GM18517 (cell line): ENCODE measurements around the gene AP3S2.
"Not testable (repeated sequence)": the region's sequence is repeated elsewhere in the genome, so short reads cannot be mapped to it uniquely, and the experiment has no call there.

ENCODE experiments used
- ATAC-seq: cut with Tn5 transposase; IDR thresholded peaks from one replicate; pipeline ENCODE4 v1.9.1; 2021; ENCODE audit warnings: mild to moderate bottlenecking, moderate library complexity; ENCODE audit not compliant: unreplicated experiment

Gene AP3S2

GRCh38 chr15:89836267-89837133 lies 57.3 kb downstream of the AP3S2 start:
- no peak for ATAC-seq

DNA sequence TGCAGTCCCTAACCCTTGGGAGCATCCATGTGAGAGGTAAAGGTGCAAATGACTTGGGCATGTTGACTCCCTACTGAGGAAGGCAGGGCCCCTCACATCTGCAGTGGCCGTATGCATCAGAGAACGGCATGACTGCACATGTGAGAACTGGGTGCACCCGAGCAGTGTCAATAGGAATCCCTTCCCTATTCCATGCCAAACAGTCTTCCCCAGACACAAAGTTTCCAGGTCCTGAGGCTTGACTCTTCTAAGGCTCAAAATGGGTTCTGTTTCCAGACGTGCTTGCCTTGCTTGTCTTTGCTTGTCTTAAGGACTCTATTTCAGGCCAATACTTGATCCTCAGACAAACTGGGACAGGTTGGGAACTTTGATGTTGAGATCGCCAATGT lies 58.6 kb downstream of the AP3S2 start:
- ATAC-seq, result no peak

- not testable (repeated sequence) for ATAC-seq
Measured at GRCh38 chr15:89834465-89835175, 59.2 kb downstream of the AP3S2 start.

DNA sequence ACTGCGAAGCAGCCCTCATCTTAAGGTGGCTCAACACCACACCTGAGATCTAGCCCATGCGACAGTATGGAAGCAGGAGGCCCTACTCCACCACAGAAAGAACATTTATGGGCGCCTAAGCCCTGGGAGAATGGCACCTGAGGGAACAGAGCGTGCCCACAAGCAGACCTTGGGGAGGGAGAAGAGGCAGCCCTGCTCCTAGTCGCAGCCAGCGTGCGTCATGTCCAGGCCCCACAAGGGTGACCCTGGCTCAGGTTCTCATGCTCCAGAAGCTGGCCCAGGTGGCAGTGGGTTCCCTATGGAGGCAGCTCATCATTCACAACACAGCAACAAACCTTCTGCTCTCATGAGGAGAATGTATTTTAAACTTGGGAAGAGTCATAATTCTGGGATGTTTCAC lies 59.8 kb downstream of the AP3S2 start:
- ATAC-seq, result no peak

DNA sequence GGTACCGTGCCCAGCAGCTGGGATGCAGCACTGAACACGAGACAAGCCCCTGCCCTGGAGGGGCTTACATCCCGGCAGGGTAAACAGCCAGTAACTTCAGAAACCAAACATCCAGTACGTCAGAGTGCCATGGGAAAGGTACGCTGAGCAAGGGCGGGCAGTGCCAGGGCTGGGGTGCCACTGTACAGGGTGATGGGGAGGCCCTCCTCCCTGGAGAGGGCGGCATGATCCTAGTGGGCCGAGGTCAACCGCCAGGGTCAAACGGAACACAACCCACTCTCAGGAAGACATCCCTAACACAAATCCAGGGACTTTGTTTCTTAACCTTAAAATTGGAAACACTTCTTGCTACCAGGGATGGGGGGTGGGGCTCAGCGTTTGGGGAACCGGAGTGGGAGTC lies 63.2 kb downstream of the AP3S2 start:
- ATAC-seq, result no peak

DNA sequence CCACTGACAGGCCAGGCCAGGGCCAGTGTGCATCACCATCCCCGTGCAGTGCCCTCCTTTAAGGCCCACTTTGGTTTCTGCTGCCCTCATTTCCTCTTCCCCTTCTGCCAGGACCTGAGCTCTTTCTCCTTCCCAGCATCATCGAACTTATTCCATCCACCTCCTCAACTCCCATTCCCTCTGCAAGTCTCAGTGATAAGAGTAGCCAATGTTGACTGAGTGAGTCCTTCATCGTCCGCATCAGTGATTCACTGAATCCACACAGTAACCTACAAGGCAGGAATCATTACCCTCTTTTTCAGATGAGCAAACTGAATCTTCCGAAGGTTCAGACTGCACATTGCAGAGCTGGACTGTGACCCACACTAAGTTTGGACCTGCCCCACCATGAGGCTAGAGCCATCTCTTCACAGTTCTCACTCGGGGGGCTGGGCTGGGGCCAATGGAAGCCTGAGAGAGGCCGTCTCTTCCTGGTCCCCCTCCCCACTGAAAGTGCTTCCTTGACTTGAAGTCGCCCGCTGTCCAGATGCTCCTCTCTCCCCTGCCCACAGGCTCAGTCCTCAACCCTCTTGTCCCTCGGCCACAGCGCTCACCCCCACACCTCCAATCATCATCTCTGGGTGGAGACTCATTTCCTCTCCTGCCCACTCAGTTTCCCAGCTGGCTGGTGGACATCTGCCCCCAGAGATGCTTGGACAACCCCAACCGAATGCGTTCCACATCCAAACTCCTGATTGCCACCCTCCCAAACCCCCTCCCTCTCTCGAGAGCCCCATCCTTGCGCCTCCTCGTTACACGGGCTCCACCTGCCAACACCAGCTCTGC lies 64.0 kb downstream of the AP3S2 start:
- no peak for ATAC-seq

DNA sequence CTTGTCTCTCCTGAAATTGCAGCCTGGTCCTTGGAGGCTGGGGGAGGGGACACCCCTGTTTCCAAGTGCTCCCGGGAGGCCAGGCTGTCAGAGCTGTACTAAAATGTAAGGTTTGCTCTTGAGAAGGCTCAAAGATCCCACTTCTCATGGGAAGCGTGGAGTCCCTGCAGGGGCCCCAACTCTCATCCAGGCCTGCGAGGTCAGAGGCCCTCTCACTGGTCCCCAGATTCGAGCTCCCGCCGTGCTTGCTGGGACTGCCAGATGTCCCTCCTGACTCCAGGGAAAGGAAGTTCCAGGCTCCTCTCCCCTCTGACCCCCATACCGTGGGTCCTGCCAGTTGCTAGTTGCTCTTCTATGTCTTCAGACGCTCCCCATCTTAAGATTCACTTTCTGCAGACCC lies 64.6 kb downstream of the AP3S2 start:
- no peak for ATAC-seq

GRCh38 chr15:89828281-89829145 lies 65.3 kb downstream of the AP3S2 start:
- no peak for ATAC-seq

- ATAC-seq, result no peak
Measured at GRCh38 chr15:89827829-89828228, 66.0 kb downstream of the AP3S2 start.

DNA sequence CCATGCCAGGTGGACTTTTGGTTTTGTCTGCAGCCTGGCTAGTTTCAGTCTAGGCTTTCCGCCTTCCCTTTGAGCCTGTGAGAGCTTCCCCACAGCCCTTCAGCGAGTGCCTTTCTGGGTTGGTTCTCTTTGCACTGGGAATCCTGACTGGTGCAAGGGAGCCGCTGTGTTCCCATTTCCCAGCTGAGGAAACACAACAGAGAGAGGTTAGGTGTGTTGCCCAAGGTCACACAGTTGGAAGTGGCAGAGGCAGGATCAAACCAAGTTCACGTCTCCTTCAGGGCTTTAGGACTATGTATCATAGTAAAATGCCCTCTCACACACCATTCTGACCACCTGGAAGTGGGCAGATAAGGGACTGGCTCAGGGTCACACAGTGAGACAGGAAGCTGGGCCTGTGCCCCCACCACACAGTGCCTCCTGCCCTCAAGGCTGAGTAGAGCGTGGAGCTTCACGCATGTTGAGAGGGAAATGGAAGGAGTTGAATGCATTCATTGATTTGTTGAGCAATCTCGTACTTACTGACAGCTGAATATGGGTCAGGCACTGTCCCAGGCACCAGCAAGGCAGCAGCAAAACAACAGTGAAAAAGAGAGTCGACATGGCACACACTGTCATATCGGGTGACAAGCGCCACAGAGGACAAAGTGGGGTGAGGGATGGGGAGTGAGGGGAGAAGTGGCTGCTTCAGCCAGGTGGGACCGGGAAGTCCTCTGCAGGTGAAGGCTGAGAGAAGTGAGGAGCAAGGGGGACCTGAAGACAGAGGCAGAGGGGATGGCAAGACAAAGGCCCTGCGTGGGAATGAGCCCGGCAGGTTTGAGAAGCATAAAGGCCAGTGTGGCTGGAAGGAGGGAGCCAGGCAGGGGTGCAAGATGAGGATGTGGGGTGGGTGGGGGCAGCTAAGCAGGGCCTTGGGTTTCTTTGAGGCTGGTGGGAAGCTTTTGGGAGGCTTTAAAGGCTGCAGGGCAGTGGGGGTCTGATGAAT lies 66.8 kb downstream of the AP3S2 start:
- ATAC-seq, result no peak

- no peak for ATAC-seq
Measured at GRCh38 chr15:89825271-89825940, 68.4 kb downstream of the AP3S2 start.

DNA sequence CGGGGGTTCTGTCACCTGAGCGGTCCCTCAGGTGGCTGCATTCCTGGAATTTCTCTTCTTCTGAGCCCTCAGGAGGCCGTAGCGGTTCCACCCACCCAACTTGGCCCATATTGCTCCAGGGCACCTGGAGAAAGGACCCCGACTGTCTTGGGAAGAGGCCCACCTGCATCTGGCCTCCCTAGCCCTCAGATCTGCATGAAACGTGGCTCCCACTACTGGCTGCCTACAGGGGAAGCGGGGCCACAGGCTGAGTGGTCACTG lies 69.3 kb downstream of the AP3S2 start:
- no peak for ATAC-seq

- no peak for ATAC-seq
Measured at GRCh38 chr15:89823836-89824606, 69.8 kb downstream of the AP3S2 start.

DNA sequence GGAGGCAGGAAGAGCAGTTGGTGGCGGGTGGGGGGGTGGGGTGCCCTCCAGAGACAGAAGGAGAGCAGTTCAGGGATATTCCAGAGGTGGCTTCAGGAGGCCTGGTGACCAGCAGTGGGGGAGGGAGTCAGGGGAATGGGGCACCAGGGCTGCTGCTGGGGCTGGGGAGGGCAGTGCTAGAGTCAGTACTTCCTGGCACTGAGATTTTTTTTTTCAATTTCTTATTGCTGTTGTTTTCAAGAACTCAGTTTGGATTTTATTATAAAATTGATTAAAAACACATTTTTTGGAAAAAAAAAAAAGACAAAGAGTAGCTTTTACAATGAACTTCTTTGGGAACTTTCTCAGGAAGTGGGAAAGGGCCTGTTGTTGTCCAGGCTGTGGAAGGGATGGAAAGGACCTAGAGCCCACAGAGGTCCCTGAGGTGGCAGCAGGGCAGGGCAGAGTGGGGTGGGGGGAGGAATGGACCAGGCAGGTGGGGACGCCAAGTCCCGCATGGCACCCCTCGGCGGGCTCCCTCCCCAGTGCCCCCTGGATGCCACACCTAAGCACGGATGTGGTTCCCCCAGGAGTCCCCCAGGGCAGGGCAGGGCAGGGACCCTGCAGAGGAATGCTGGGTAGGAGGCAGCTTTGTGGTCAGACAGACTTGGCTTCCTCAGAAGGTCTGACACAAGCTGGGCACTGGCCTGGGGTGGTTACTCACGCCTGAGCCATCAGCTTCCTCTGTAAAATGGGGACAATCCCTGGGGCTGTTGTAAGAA lies 70.7 kb downstream of the AP3S2 start:
- ATAC-seq, result no peak

GRCh38 chr15:89822611-89822950 lies 71.2 kb downstream of the AP3S2 start:
- no peak for ATAC-seq

- ATAC-seq, result no peak
Measured at GRCh38 chr15:89822026-89822425, 71.8 kb downstream of the AP3S2 start.
